Endothelial cell of umbilical vein (primary cell): Measurements from ENCODE around the gene UBE2E1. TPM values are rescaled to one million over a fixed set of nuclear protein-coding genes. Genes with fewer than 3 reads are reported as not detected.

Source experiments
- BruUV-seq: library from RNA; stranded (reverse); fragments of 400-500 nt; replicated peaks from 2 replicates; lab custom pipeline; 2021; lab: Mats Ljungman, UMichigan
- CTCF ChIA-PET: fragments of 300-600, 350-600 bp; sonication (Branson Sonifier 250); formaldehyde crosslinking; loops from one replicate; lab custom pipeline; 2021; ENCODE audit warnings: antibody characterized with exemption, inconsistent platforms; lab: Charles Lee
- POLR2A ChIA-PET: fragments of 300-600, 350-600 bp; sonication (Branson Sonifier 250); formaldehyde crosslinking; loops from one replicate; lab custom pipeline; 2021; ENCODE audit warnings: antibody characterized with exemption, inconsistent platforms; lab: Charles Lee
- DNase-seq: peaks from one replicate; pipeline ENCODE4 v3.0.0-alpha.2; 2011; ENCODE audit warnings: low read depth, low spot score
- FAIRE-seq: peaks from 2 replicates; lab custom pipeline; 2011; peaks lifted over from hg19 to GRCh38; lab: Jason Lieb, UNC
- H2AFZ ChIP-seq: 2 replicates; pipeline ENCODE4 v1.6.0; 2012; ENCODE audit warnings: low read depth, low read length, control low read depth, inconsistent platforms
- H3K27ac ChIP-seq: 2 replicates; pipeline ENCODE4 v1.5.1; 2011; ENCODE audit warnings: low read depth, mild to moderate bottlenecking, control low read depth, low read length, moderate library complexity; ENCODE audit not compliant: insufficient read depth
- H3K27me3 ChIP-seq, 2 experiments: 2 replicates each; pipeline versions ENCODE4 v1.6.0 to v1.6.1; 2011; ENCODE audit warnings: low read length in 2 of 2, mixed read lengths in 1 of 2; ENCODE audit not compliant: control insufficient read depth in 2 of 2, insufficient read depth in 2 of 2
- H3K36me3 ChIP-seq, 2 experiments: 2 replicates in 1 of 2; 3 replicates in 1 of 2; pipeline ENCODE4 v1.5.1; 2011; ENCODE audit warnings: low read length in 2 of 2, mild to moderate bottlenecking in 1 of 2, moderate library complexity in 1 of 2; ENCODE audit not compliant: control insufficient read depth in 2 of 2, insufficient read depth in 2 of 2; ENCODE audit errors: extremely low read depth in 1 of 2
- H3K4me1 ChIP-seq: 3 replicates; pipeline ENCODE4 v1.5.1; 2011; ENCODE audit warnings: mild to moderate bottlenecking, low read length; ENCODE audit not compliant: control insufficient read depth, insufficient read depth; ENCODE audit errors: extremely low read depth
- H3K4me2 ChIP-seq: 2 replicates; pipeline ENCODE4 v1.6.1; 2011; ENCODE audit warnings: low read length, control low read depth, mixed read lengths; ENCODE audit not compliant: insufficient read depth
- H3K4me3 ChIP-seq, 3 experiments: fragments of 200-600 bp in 1 of 3; sonication (generic), shearing (Covaris generic) in 1 of 3; replicated peaks in 1 of 3; 2 replicates each; pipeline ENCODE4 v1.5.1; 2011 to 2016; ENCODE audit warnings: control low read depth in 3 of 3, low read length in 3 of 3, mild to moderate bottlenecking in 2 of 3, inconsistent platforms in 1 of 3, low read depth in 1 of 3, moderate library complexity in 1 of 3; ENCODE audit not compliant: insufficient read depth in 1 of 3
- H3K79me2 ChIP-seq: 2 replicates; pipeline ENCODE4 v1.6.0; 2012; ENCODE audit warnings: low read length, inconsistent platforms; ENCODE audit not compliant: control insufficient read depth, insufficient read depth
- H3K9ac ChIP-seq: replicated peaks from 2 replicates; pipeline ENCODE3; 2011; ENCODE audit warnings: low read length, control low read depth; ENCODE audit not compliant: insufficient read depth; ENCODE audit errors: extremely low read depth
- H3K9me1 ChIP-seq: replicated peaks from 3 replicates; pipeline ENCODE4 v1.6.0; 2011; ENCODE audit warnings: mild to moderate bottlenecking, low read length; ENCODE audit not compliant: control insufficient read depth, insufficient read depth; ENCODE audit errors: extremely low read depth
- H3K9me3 ChIP-seq: replicated peaks from 2 replicates; pipeline ENCODE4 v1.5.1; 2012; ENCODE audit warnings: low read length, inconsistent platforms; ENCODE audit not compliant: control insufficient read depth, insufficient read depth
- H4K20me1 ChIP-seq: replicated peaks from 2 replicates; pipeline ENCODE3; 2011; ENCODE audit warnings: mild to moderate bottlenecking, low read length; ENCODE audit not compliant: control insufficient read depth, insufficient read depth; ENCODE audit errors: extremely low read depth
- CTCF ChIP-seq, 2 donors: IDR thresholded peaks; 1 replicate in 1 of 2; 2 replicates in 1 of 2; pipeline ENCODE4 v1.5.1; 2011; ENCODE audit warnings: low read length in 2 of 2, mild to moderate bottlenecking in 2 of 2, moderate library complexity in 2 of 2, control low read depth in 1 of 2, inconsistent platforms in 1 of 2, low read depth in 1 of 2; ENCODE audit not compliant: insufficient read depth in 1 of 2; ENCODE audit errors: extremely low read depth in 1 of 2
- EZH2 ChIP-seq: IDR thresholded peaks from 2 replicates; pipeline ENCODE4 v1.6.1; 2012; ENCODE audit warnings: borderline replicate concordance, low read depth, mild to moderate bottlenecking, moderate library complexity, low read length, inconsistent platforms; ENCODE audit not compliant: severe bottlenecking
- FOS ChIP-seq: IDR thresholded peaks from 2 replicates; pipeline ENCODE4 v1.6.1; 2011; ENCODE audit warnings: mild to moderate bottlenecking, low read length, moderate library complexity, borderline replicate concordance; ENCODE audit not compliant: insufficient read depth
- GATA2 ChIP-seq: IDR thresholded peaks from 2 replicates; pipeline ENCODE4 v1.7.0; 2011; ENCODE audit warnings: low read depth, mild to moderate bottlenecking, moderate library complexity, mixed read lengths, low read length; ENCODE audit not compliant: insufficient read length, insufficient read depth
- JUN ChIP-seq: IDR thresholded peaks from 2 replicates; pipeline ENCODE4 v1.6.1; 2011; ENCODE audit warnings: borderline replicate concordance, low read depth; ENCODE audit not compliant: insufficient read length, insufficient read depth
- MAX ChIP-seq: IDR thresholded peaks from 2 replicates; pipeline ENCODE4 v1.6.1; 2011; ENCODE audit not compliant: insufficient read depth, insufficient read length
- MYC ChIP-seq: IDR thresholded peaks from one replicate; pipeline ENCODE4 v1.6.1; 2011; ENCODE audit warnings: mild to moderate bottlenecking, low read depth, low read length
- POLR2A ChIP-seq: IDR thresholded peaks from 2 replicates; pipeline ENCODE4 v1.6.1; 2012; ENCODE audit warnings: low read depth, mild to moderate bottlenecking, control low read depth, low read length
- POLR2AphosphoS5 ChIP-seq: IDR thresholded peaks from 2 replicates; pipeline ENCODE4 v1.6.1; 2012; ENCODE audit warnings: low read depth, mild to moderate bottlenecking, control low read depth, low read length, moderate library complexity; ENCODE audit not compliant: insufficient read depth
- dilution Hi-C: fragments of 300-500 bp; cut with MboI; formaldehyde crosslinking; loops from one replicate; pipeline ENCODE4 v1.15.0; 2019; ENCODE audit warnings: low sequenced_read_pairs; ENCODE audit not compliant: extremely low pct_ligation_motif_present
- intact Hi-C: fragments of 100-400 bp; cut with micrococcal nuclease; formaldehyde crosslinking; loops from one replicate; pipeline ENCODE4 v1.10.0; 2022
- polyA plus RNA-seq, 4 experiments: library from polyadenylated mRNA; depleted of rRNA in 3 of 4; stranded (reverse) in 3 of 4; unstranded in 1 of 4; fragments of >200 nt; gene quantifications; 2 replicates each; pipeline versions ENCODE4 v1.2.1 to v1.2.3, GENCODE V29; 2011 to 2012; ENCODE audit warnings: missing spikeins in 1 of 4
- total RNA-seq: library from RNA; stranded (reverse); gene quantifications from 2 replicates; pipeline ENCODE4 v1.2.3, GENCODE V29; 2021

Gene UBE2E1
- total and polyA plus RNA-seq, 2 donors (not counting 3 experiments of a cell fraction or from before 2014, with no cell fraction given): 72.7 to 114 TPM

- no TSS peak for BruUV-seq
- H3K9me1 ChIP-seq: no peaks in the 10 kb centered on the region
- H3K9me3 ChIP-seq: no peaks in the 10 kb centered on the region
- ChIA-PET CTCF (interaction anchor here (0.6 to 2.9 kb wide), 3 partner anchors 18 to 58 kb away, joined by 3 to 8 read pairs (median 3); no protein-coding TSS in a partner anchor), POLR2A (interaction anchor here (0.7 kb wide), 1 partner anchor 61 kb away, joined by 5 read pairs; no protein-coding TSS in a partner anchor)
- H4K20me1 ChIP-seq: peaks cover 7% of the 10 kb centered on the region
- no peak overlapping the region for H2AFZ ChIP-seq
- intact Hi-C loops (no loop called here), dilution Hi-C loops (no loop called here)
- no peak overlapping the region for H3K27ac ChIP-seq
- no peaks in the 10 kb centered on the region for H3K36me3 ChIP-seq
- no peaks in the 10 kb centered on the region for H3K27me3 ChIP-seq
- no peak overlapping the region for H3K4me3 ChIP-seq
- peaks cover 3% of the 10 kb centered on the region for H3K4me1 ChIP-seq
- DNase-seq: no peak
- FAIRE-seq: no peak
- peaks cover 59% of the 10 kb centered on the region for H3K79me2 ChIP-seq
- TF ChIP-seq MYC (no peak), GATA2 (no peak), POLR2AphosphoS5 (no peak), FOS (no peak), EZH2 (no peak), POLR2A (no peak), MAX (no peak), CTCF (IDR thresholded peaks at IDR 0.05; ENCODE audit: extremely low read depth in 1 of 2, insufficient read depth in 1 of 2, low read depth in 1 of 2, low read length in 2 of 2) (no peak), JUN (no peak)
- no peak overlapping the region for H3K4me2 ChIP-seq
- H3K9ac ChIP-seq: no peak overlapping the region
Measured at GRCh38 chr3:23830869-23831484, 25.2 kb downstream of the UBE2E1 start.
